H1 (cell line): ENCODE measurements around the gene CC2D2A. TPM values are rescaled to one million over a fixed set of nuclear protein-coding genes. Genes with fewer than 3 reads are reported as not detected.

Experiments used
- CTCF ChIA-PET: fragments of 300-600 bp; sonication (Branson Sonifier 250); formaldehyde crosslinking; loops from one replicate; lab custom pipeline; 2021; ENCODE audit not compliant: partially characterized antibody; lab: Charles Lee
- POLR2A ChIA-PET: fragments of 300-600 bp; sonication (Branson Sonifier 250); formaldehyde crosslinking; loops from one replicate; lab custom pipeline; 2021; ENCODE audit warnings: inconsistent platforms; ENCODE audit not compliant: partially characterized antibody; lab: Charles Lee
- DNase-seq, 2 experiments: peaks; one replicate each; pipeline versions ENCODE4 v3.0.0 to v3.0.0-alpha.2; 2010 to 2022; ENCODE audit warnings: low spot score in 2 of 2, low read depth in 1 of 2, mixed read lengths in 1 of 2
- FAIRE-seq: peaks from 2 replicates; lab custom pipeline; 2011; peaks lifted over from hg19 to GRCh38; lab: Jason Lieb, UNC
- H2AFZ ChIP-seq: 2 replicates; pipeline ENCODE4 v1.8.1; 2012; ENCODE audit warnings: low read length, inconsistent platforms
- H2AK5ac ChIP-seq: 2 replicates; pipeline ENCODE4 v1.6.1; 2013; ENCODE audit warnings: low read depth, low read length
- H2BK120ac ChIP-seq: replicated peaks from 2 replicates; pipeline ENCODE3; 2013; ENCODE audit warnings: low read depth, low read length, inconsistent platforms
- H2BK12ac ChIP-seq: 2 replicates; pipeline ENCODE4 v1.6.1; 2013; ENCODE audit warnings: low read depth, low read length
- H2BK15ac ChIP-seq: 2 replicates; pipeline ENCODE4 v1.6.1; 2013; ENCODE audit warnings: low read length
- H2BK20ac ChIP-seq: 2 replicates; pipeline ENCODE4 v1.6.1; 2013; ENCODE audit warnings: low read length
- H2BK5ac ChIP-seq: 2 replicates; pipeline ENCODE4 v1.6.1; 2013; ENCODE audit warnings: low read depth, low read length
- H3K14ac ChIP-seq: 2 replicates; pipeline ENCODE4 v1.6.1; 2013; ENCODE audit warnings: inconsistent platforms; ENCODE audit not compliant: insufficient read length
- H3K18ac ChIP-seq: 2 replicates; pipeline ENCODE4 v1.6.1; 2013; ENCODE audit warnings: low read length; ENCODE audit errors: extremely low read depth
- H3K23ac ChIP-seq: 2 replicates; pipeline ENCODE4 v1.6.1; 2013; ENCODE audit warnings: inconsistent platforms; ENCODE audit not compliant: insufficient read length
- H3K23me2 ChIP-seq: 2 replicates; pipeline ENCODE4 v1.6.1; 2013; ENCODE audit warnings: low read depth, low read length
- H3K27ac ChIP-seq: 2 replicates; pipeline ENCODE4 v1.6.1; 2011; ENCODE audit warnings: low read depth, low read length, inconsistent platforms
- H3K27me3 ChIP-seq, 4 experiments: replicated peaks in 1 of 4; 1 replicate in 1 of 4; 2 replicates in 3 of 4; pipeline versions ENCODE4 v1.6.1 to v1.8.1; 2011 to 2013; ENCODE audit warnings: low read length in 3 of 4, mild to moderate bottlenecking in 3 of 4, inconsistent platforms in 2 of 4, mixed read lengths in 2 of 4, moderate library complexity in 1 of 4; ENCODE audit not compliant: control insufficient read depth in 3 of 4, insufficient read depth in 3 of 4; ENCODE audit errors: extremely low read depth in 1 of 4
- H3K36me3 ChIP-seq, 4 experiments: 2 replicates each; pipeline versions ENCODE4 v1.6.1 to v1.8.1; 2011 to 2013; ENCODE audit warnings: mild to moderate bottlenecking in 4 of 4, low read length in 3 of 4, moderate library complexity in 2 of 4, control low read depth in 1 of 4, inconsistent platforms in 1 of 4; ENCODE audit not compliant: insufficient read depth in 4 of 4, control insufficient read depth in 2 of 4
- H3K4ac ChIP-seq: replicated peaks from 2 replicates; pipeline ENCODE3; 2013; ENCODE audit warnings: low read length, low read depth, mixed read lengths, inconsistent platforms; ENCODE audit not compliant: insufficient read length
- H3K4me1 ChIP-seq, 4 experiments: replicated peaks in 1 of 4; 1 replicate in 1 of 4; 2 replicates in 3 of 4; pipeline versions ENCODE4 v1.6.1 to v1.8.1; 2011 to 2013; ENCODE audit warnings: low read length in 3 of 4, inconsistent platforms in 2 of 4, mixed read lengths in 1 of 4; ENCODE audit not compliant: insufficient read depth in 4 of 4, control insufficient read depth in 3 of 4
- H3K4me2 ChIP-seq, 2 experiments: 2 replicates each; pipeline versions ENCODE4 v1.6.1 to v1.8.1; 2011 to 2013; ENCODE audit warnings: low read depth in 2 of 2, low read length in 2 of 2, control low read depth in 1 of 2, inconsistent platforms in 1 of 2, mild to moderate bottlenecking in 1 of 2; ENCODE audit not compliant: insufficient read depth in 1 of 2
- H3K4me3 ChIP-seq, 4 experiments: fragments of 200-600, 300-600 bp in 1 of 4; sonication (generic), shearing (Covaris generic), sonication (Bioruptor Twin) in 1 of 4; 2 replicates each; pipeline versions ENCODE4 v1.5.1 to v1.8.1; 2011 to 2016; ENCODE audit warnings: low read length in 4 of 4, low read depth in 3 of 4, control low read depth in 2 of 4, inconsistent platforms in 2 of 4, mild to moderate bottlenecking in 2 of 4, mixed read lengths in 1 of 4, moderate library complexity in 1 of 4; ENCODE audit not compliant: insufficient read depth in 2 of 4; ENCODE audit errors: extremely low read depth in 1 of 4
- H3K56ac ChIP-seq: replicated peaks from 2 replicates; pipeline ENCODE3; 2013; ENCODE audit warnings: low read depth, mild to moderate bottlenecking, mixed read lengths, low read length, inconsistent platforms; ENCODE audit not compliant: insufficient read length
- H3K79me1 ChIP-seq: 2 replicates; pipeline ENCODE4 v1.6.1; 2013; ENCODE audit warnings: low read depth, low read length, control low read depth
- H3K79me2 ChIP-seq, 2 experiments: 2 replicates each; pipeline versions ENCODE4 v1.6.1 to v1.8.1; 2012 to 2013; ENCODE audit warnings: low read length in 2 of 2, mild to moderate bottlenecking in 2 of 2, inconsistent platforms in 1 of 2; ENCODE audit not compliant: insufficient read depth in 2 of 2, control insufficient read depth in 1 of 2
- H3K9ac ChIP-seq, 4 experiments: replicated peaks in 1 of 4; 1 replicate in 1 of 4; 2 replicates in 3 of 4; pipeline versions ENCODE4 v1.6.1 to v1.8.1; 2011 to 2013; ENCODE audit warnings: low read depth in 3 of 4, low read length in 3 of 4, control low read depth in 2 of 4, mild to moderate bottlenecking in 2 of 4, moderate library complexity in 2 of 4, inconsistent platforms in 1 of 4; ENCODE audit errors: extremely low read depth in 1 of 4
- H3K9me3 ChIP-seq, 2 experiments: 2 replicates each; pipeline versions ENCODE4 v1.6.1 to v1.8.1; 2012 to 2013; ENCODE audit warnings: mild to moderate bottlenecking in 2 of 2, moderate library complexity in 2 of 2, control low read depth in 1 of 2, inconsistent platforms in 1 of 2, low read depth in 1 of 2, low read length in 1 of 2, mixed read lengths in 1 of 2; ENCODE audit not compliant: insufficient read depth in 2 of 2
- H4K20me1 ChIP-seq, 2 experiments: replicated peaks in 1 of 2; 2 replicates each; pipeline versions ENCODE3 to v1.8.1; 2011 to 2013; ENCODE audit warnings: inconsistent platforms in 2 of 2, low read length in 2 of 2, mild to moderate bottlenecking in 1 of 2; ENCODE audit not compliant: insufficient read depth in 2 of 2, control insufficient read depth in 1 of 2
- H4K5ac ChIP-seq: 2 replicates; pipeline ENCODE4 v1.6.1; 2013; ENCODE audit warnings: low read length, low read depth, mixed read lengths, inconsistent platforms; ENCODE audit not compliant: insufficient read length
- H4K8ac ChIP-seq: 2 replicates; pipeline ENCODE4 v1.8.0; 2013; ENCODE audit warnings: mild to moderate bottlenecking, moderate library complexity, low read length, inconsistent platforms; ENCODE audit not compliant: insufficient read depth; ENCODE audit errors: extremely low read depth
- H4K91ac ChIP-seq: replicated peaks from 2 replicates; pipeline ENCODE3; 2013; ENCODE audit warnings: low read length, mixed read lengths, inconsistent platforms; ENCODE audit not compliant: insufficient read length
- ASH2L ChIP-seq: fragments of 200-600, 300-600 bp; sonication (generic); IDR thresholded peaks from one replicate; pipeline ENCODE4 v1.7.1; 2017; ENCODE audit warnings: low read length
- FOSL1 ChIP-seq: IDR thresholded peaks from 2 replicates; pipeline ENCODE4 v1.6.1; 2011; ENCODE audit warnings: mild to moderate bottlenecking, low read depth, low read length, moderate library complexity; ENCODE audit not compliant: insufficient read depth
- JUND ChIP-seq: IDR thresholded peaks from 2 replicates; pipeline ENCODE4 v1.6.1; 2011; ENCODE audit warnings: mild to moderate bottlenecking, improper control_type of control experiment, low read length
- KDM1A ChIP-seq: fragments of 200-600, 300-600 bp; sonication (generic); IDR thresholded peaks from 2 replicates; pipeline ENCODE4 v1.7.1; 2016; ENCODE audit warnings: mild to moderate bottlenecking, low read length, borderline replicate concordance
- NRF1 ChIP-seq: IDR thresholded peaks from 2 replicates; pipeline ENCODE4 v1.6.1; 2011; ENCODE audit warnings: mild to moderate bottlenecking, low read depth, low read length, improper control_type of control experiment
- RBBP5 ChIP-seq: IDR thresholded peaks from 2 replicates; pipeline ENCODE4 v1.7.1; 2012; ENCODE audit warnings: low read depth, mild to moderate bottlenecking, inconsistent platforms, low read length, moderate library complexity, borderline replicate concordance
- SP4 ChIP-seq: IDR thresholded peaks from 2 replicates; pipeline ENCODE4 v1.6.1; 2012; ENCODE audit warnings: low read length, inconsistent platforms
- WGBS, 2 experiments: shearing (Covaris generic) in 1 of 2; methylation state at CpG; one replicate each; pipeline versions ENCODE4 v1.1.6 to v1.1.7; 2013 to 2015; ENCODE audit warnings: low lambda C conversion rate in 2 of 2, mixed read lengths in 2 of 2, inconsistent platforms in 1 of 2, low coverage in 1 of 2, missing lambda C conversion rate in 1 of 2; ENCODE audit not compliant: insufficient replicate concordance in 2 of 2, insufficient coverage in 1 of 2, insufficient read length in 1 of 2; ENCODE audit errors: extremely low coverage in 1 of 2, missing lambda C conversion rate in 1 of 2; 5-methylcytosine and 5-hydroxymethylcytosine counted together
- polyA plus RNA-seq, 7 experiments: library from polyadenylated mRNA; depleted of rRNA in 3 of 7; stranded (reverse) in 5 of 7; unstranded in 2 of 7; fragments of >200 nt in 5 of 7; fragments of 200-250 nt in 2 of 7; gene quantifications; 1 replicate in 5 of 7; 2 replicates in 1 of 7; 4 replicates in 1 of 7; pipeline versions ENCODE4 v1.2.1 to v1.2.3, GENCODE V29; 2011 to 2013; ENCODE audit warnings: missing spikeins in 2 of 7, mixed read lengths in 2 of 7
- total RNA-seq: library from RNA; stranded (reverse); fragmentation: NEBNext Ultra II Directional; extraction: Animal tissue kit (Norgen Biotek cat#: 25700); gene quantifications from 2 replicates; pipeline ENCODE4 v1.2.1, GENCODE V29; 2021

CC2D2A gene
- total and polyA plus RNA-seq, 2 of the 8 experiments (the other 6 are each of a cell fraction or from before 2014, with no cell fraction given): 11.0 to 12.2 TPM

- WGBS, 2 experiments: 94% methylated on average over 1 of the region's 1 CpG; no CpG with 5 or more reads in 1 of the 2 experiments
- no peaks in the 10 kb centered on the region for H3K79me1 ChIP-seq
- no peak overlapping the region for H2BK15ac ChIP-seq
- no peak overlapping the region for H2BK12ac ChIP-seq
- H4K91ac ChIP-seq: no peak overlapping the region
- H3K18ac ChIP-seq: no peak overlapping the region
- no peak overlapping the region for H4K5ac ChIP-seq
- FAIRE-seq (no peak), DNase-seq (no peak)
- no peak overlapping the region for H2BK5ac ChIP-seq
- H3K14ac ChIP-seq: no peak overlapping the region
- H3K9ac ChIP-seq: no peak overlapping the region
- H2AFZ ChIP-seq: no peak overlapping the region
- H3K4me1 ChIP-seq: peaks cover 0 to 9% (median 5%) of the 10 kb centered on the region in 4 experiments; a peak in 4 of 7 replicates
- no peak overlapping the region for H3K23ac ChIP-seq
- no peak overlapping the region for H4K8ac ChIP-seq
- no peak overlapping the region for H2AK5ac ChIP-seq
- H3K4ac ChIP-seq: no peak overlapping the region
- H3K4me3 ChIP-seq: no peak overlapping the region
- H3K27ac ChIP-seq: no peak overlapping the region
- H3K27me3 ChIP-seq: no peaks in the 10 kb centered on the region
- no peak overlapping the region for H3K4me2 ChIP-seq
- no peak overlapping the region for H2BK20ac ChIP-seq
- H4K20me1 ChIP-seq: no peaks in the 10 kb centered on the region
- no peak overlapping the region for H3K56ac ChIP-seq
- H3K79me2 ChIP-seq: no peaks in the 10 kb centered on the region
- H2BK120ac ChIP-seq: no peak overlapping the region
- ChIA-PET POLR2A (no interaction called here), CTCF (interaction anchor here (1.6 kb wide), 1 partner anchor 9 kb away, joined by 5 read pairs; no protein-coding TSS in a partner anchor)
- H3K36me3 ChIP-seq: no peaks in the 10 kb centered on the region
- no peaks in the 10 kb centered on the region for H3K9me3 ChIP-seq
- no peaks in the 10 kb centered on the region; the same call in none of the 2 replicates for H3K23me2 ChIP-seq
- TF ChIP-seq ASH2L (no peak), JUND (no peak), NRF1 (no peak), FOSL1 (no peak), SP4 (no peak), KDM1A (no peak), RBBP5 (no peak)
Observed at GRCh38 chr4:15466596-15466995, 3.1 kb upstream of the CC2D2A start.
